ENCODE data around the gene PRRC2B.

DNA sequence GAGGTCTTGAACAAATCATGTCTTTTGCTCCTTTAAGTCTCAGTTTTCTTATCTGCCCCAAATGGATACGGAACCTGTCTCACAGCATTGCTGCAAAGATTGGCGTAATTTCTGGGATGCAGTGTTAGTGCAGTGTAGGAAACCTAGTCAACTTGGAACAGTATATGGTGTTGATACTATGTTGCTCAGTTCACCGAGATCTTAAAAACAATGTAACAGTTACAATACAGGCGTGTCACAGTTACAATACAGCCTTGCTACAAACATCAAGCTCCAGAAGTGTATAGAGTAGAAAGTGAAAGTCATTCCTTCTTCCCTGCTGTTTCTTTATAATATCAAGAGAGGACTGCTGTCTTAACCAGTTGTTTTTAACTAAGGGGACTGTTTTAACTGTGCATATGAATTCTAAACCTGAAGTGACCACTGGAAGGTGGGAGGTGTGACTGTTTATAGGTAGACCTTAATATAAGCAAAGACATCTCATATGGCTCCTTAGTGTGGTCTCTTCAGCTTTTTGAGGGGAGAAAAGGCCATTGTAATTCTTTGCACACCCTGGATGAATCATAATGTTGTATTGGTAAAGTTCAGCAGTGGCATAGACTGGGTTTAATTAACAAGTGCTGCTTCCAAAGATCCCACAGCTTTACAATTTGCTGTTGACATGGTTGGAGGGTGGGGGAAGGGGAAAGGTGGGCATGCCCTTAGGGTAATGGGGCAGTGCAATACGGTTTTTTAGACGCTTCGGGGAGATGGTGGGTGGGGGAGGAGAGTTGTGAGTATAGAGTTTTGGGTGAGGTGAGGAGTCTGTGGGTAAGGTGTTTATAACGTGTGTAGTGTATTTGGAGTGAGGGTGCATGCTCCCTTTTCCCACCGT, 12.9 kb downstream of the PRRC2B start:
- no peak for TF ChIP-seq POLR2A (IDR thresholded peaks at IDR 0.05; ENCODE audit: low read length)
- TF ChIP-seq GATA1 (IDR thresholded peaks at IDR 0.05; ENCODE audit: low read depth, low read length): no peak

Measured in erythroblast (primary cell).